K562 (cell line): ENCODE measurements around the gene TACSTD2. TPM values are rescaled to one million over a fixed set of nuclear protein-coding genes. Genes with fewer than 3 reads are reported as not detected.

Source experiments
- ATAC-seq: fragments of 200-7000 bp; cut with Tn5 transposase; 3 replicates; pipeline ENCODE4 v1.9.1; 2020; ENCODE audit warnings: moderate library complexity
- BruUV-seq: library from RNA; stranded (reverse); fragments of 400-500 nt; replicated peaks from 2 replicates; lab custom pipeline; 2021; lab: Mats Ljungman, UMichigan
- CTCF ChIA-PET: fragments of 300-600 bp; formaldehyde crosslinking; extraction: SDS; loops from one replicate; lab custom pipeline; 2021; ENCODE audit warnings: low intra/inter-chr PET ratio; lab: Yijun Ruan, JAX
- POLR2A ChIA-PET: fragments of 300-600, 350-650 bp; sonication (Branson Sonifier 250); formaldehyde crosslinking; extraction: SDS; loops from one replicate; lab custom pipeline; 2021; ENCODE audit warnings: antibody characterized with exemption, inconsistent platforms; lab: Yijun Ruan, JAX
- DNase-seq, 4 experiments: peaks; one replicate each; pipeline versions ENCODE4 v3.0.0 to v3.0.0-alpha.2; 2011 to 2018; ENCODE audit warnings: low spot score in 3 of 4, mixed read lengths in 3 of 4; ENCODE audit errors: extremely low read depth in 1 of 4
- FAIRE-seq: peaks from 2 replicates; lab custom pipeline; 2011; peaks lifted over from hg19 to GRCh38; lab: Jason Lieb, UNC
- H2AFZ ChIP-seq: 2 replicates; pipeline ENCODE4 v1.6.0; 2011; ENCODE audit warnings: low read depth, low read length, control low read depth, inconsistent platforms
- H3K27ac ChIP-seq: fragments of 200-600 bp; 3 replicates; pipeline ENCODE4 v1.8.0; 2011; ENCODE audit warnings: low read depth, mild to moderate bottlenecking, control low read depth, inconsistent platforms, low read length, moderate library complexity, mixed read lengths; ENCODE audit errors: extremely low read depth
- H3K27me3 ChIP-seq, 2 experiments: fragments of 300-600 bp in 1 of 2; 2 replicates in 1 of 2; 3 replicates in 1 of 2; pipeline versions ENCODE4 v1.6.0 to v1.8.0; 2011; ENCODE audit warnings: inconsistent platforms in 2 of 2, low read length in 2 of 2, mild to moderate bottlenecking in 1 of 2, mixed read lengths in 1 of 2, moderate library complexity in 1 of 2; ENCODE audit not compliant: control insufficient read depth in 2 of 2, insufficient read depth in 2 of 2
- H3K36me3 ChIP-seq: fragments of 300-600 bp; 3 replicates; pipeline ENCODE4 v1.8.0; 2011; ENCODE audit warnings: mild to moderate bottlenecking, low read length, inconsistent platforms; ENCODE audit not compliant: control insufficient read depth, insufficient read depth
- H3K4me1 ChIP-seq, 2 experiments: fragments of 200-600 bp in 1 of 2; replicated peaks in 1 of 2; 2 replicates in 1 of 2; 3 replicates in 1 of 2; pipeline versions ENCODE4 v1.5.1 to v1.8.0; 2011; ENCODE audit warnings: inconsistent platforms in 2 of 2, low read length in 2 of 2, mild to moderate bottlenecking in 1 of 2, mixed read lengths in 1 of 2, moderate library complexity in 1 of 2; ENCODE audit not compliant: control insufficient read depth in 2 of 2, insufficient read depth in 2 of 2
- H3K4me2 ChIP-seq: 2 replicates; pipeline ENCODE4 v1.6.1; 2011; ENCODE audit warnings: low read length, control low read depth, inconsistent platforms, mixed read lengths; ENCODE audit not compliant: insufficient read depth
- H3K4me3 ChIP-seq: fragments of 200-600 bp; sonication (generic), shearing (Covaris generic); 2 replicates; pipeline ENCODE4 v1.5.1; 2016; ENCODE audit warnings: control low read depth, inconsistent platforms
- H3K79me2 ChIP-seq: fragments of 200-600 bp; 3 replicates; pipeline ENCODE4 v1.8.0; 2011; ENCODE audit warnings: low read length, inconsistent platforms; ENCODE audit not compliant: control insufficient read depth, insufficient read depth
- H3K9ac ChIP-seq, 2 experiments: 2 replicates each; pipeline versions ENCODE4 v1.6.0 to v1.6.1; 2011; ENCODE audit warnings: low read depth in 2 of 2, low read length in 2 of 2, control low read depth in 1 of 2, inconsistent platforms in 1 of 2, mild to moderate bottlenecking in 1 of 2, mixed read lengths in 1 of 2; ENCODE audit not compliant: insufficient read depth in 1 of 2
- H3K9me1 ChIP-seq: one replicate; pipeline ENCODE4 v1.6.0; 2011; ENCODE audit warnings: inconsistent platforms, mild to moderate bottlenecking, low read length, moderate library complexity; ENCODE audit not compliant: control insufficient read depth, insufficient read depth
- H3K9me3 ChIP-seq: replicated peaks from 2 replicates; pipeline ENCODE4 v1.5.1; 2011; ENCODE audit warnings: low read depth, low read length, inconsistent platforms; ENCODE audit not compliant: control insufficient read depth, insufficient read depth
- H4K20me1 ChIP-seq: replicated peaks from 2 replicates; pipeline ENCODE4 v1.6.1; 2011; ENCODE audit warnings: low read length, inconsistent platforms, mixed read lengths; ENCODE audit not compliant: control insufficient read depth, insufficient read depth
- GMEB1 ChIP-seq: fragments of 250-450 bp; sonication (Bioruptor Pico); IDR thresholded peaks from 2 replicates; pipeline ENCODE4 v1.4.0; 2020; ENCODE audit warnings: mild to moderate bottlenecking
- KDM1A ChIP-seq, 2 experiments: fragments of 450-650 bp; IDR thresholded peaks; 2 replicates each; pipeline ENCODE4 v1.6.1; 2016; ENCODE audit warnings: mild to moderate bottlenecking in 2 of 2
- WGBS: fragments of 100-300 bp; shearing (Covaris generic); methylation state at CpG from one replicate; pipeline ENCODE4 v1.1.6; 2016; ENCODE audit warnings: low coverage, mixed read lengths; ENCODE audit not compliant: insufficient coverage; ENCODE audit errors: missing lambda C conversion rate; 5-methylcytosine and 5-hydroxymethylcytosine counted together
- in situ Hi-C: fragments of 300-500 bp; cut with MboI; formaldehyde crosslinking; loops from 4 replicates; pipeline ENCODE4 v1.15.0; 2018; ENCODE audit warnings: inconsistent platforms, mixed read lengths
- intact Hi-C: fragments of 100-400 bp; cut with micrococcal nuclease; formaldehyde crosslinking; loops from 2 replicates; pipeline ENCODE4 v1.14.2; 2022
- polyA plus RNA-seq, 8 experiments: library from polyadenylated mRNA; depleted of rRNA in 4 of 8; stranded (reverse) in 5 of 8; unstranded in 3 of 8; fragments of >200 nt; fragmentation: Nextera tagmentation in 2 of 8; fragmentation: Illumina TruSeq in 1 of 8; extraction: Ambion mirVana in 2 of 8; extraction: Trizol in 1 of 8; gene quantifications; 2 replicates each; pipeline versions ENCODE4 v1.2.1 to v1.2.3, GENCODE V29; 2011 to 2014; ENCODE audit warnings: inconsistent platforms in 1 of 8, missing spikeins in 1 of 8
- total RNA-seq, 7 experiments: library from RNA; depleted of rRNA in 6 of 7; stranded (reverse); fragments of >200 nt in 6 of 7; fragmentation: Illumina TruSeq in 2 of 7; extraction: Trizol in 2 of 7; gene quantifications; 2 replicates each; pipeline versions ENCODE4 v1.2.1 to v1.2.3, GENCODE V29; 2011 to 2021; ENCODE audit warnings: low replicate concordance in 1 of 7

The TACSTD2 gene
- total and polyA plus RNA-seq, 9 of the 15 experiments (the other 6 are each of a cell fraction or from before 2014, with no cell fraction given): 0.04 to 0.31 TPM; not detected in 7

- H3K9me3 ChIP-seq: no peaks in the 10 kb centered on the region
- H3K27me3 ChIP-seq: no peaks in the 10 kb centered on the region
- no peaks in the 10 kb centered on the region for H3K4me1 ChIP-seq
- no TSS peak for BruUV-seq
- no peak overlapping the region for H3K4me2 ChIP-seq
- no peaks in the 10 kb centered on the region for H3K79me2 ChIP-seq
- no peak overlapping the region for H3K27ac ChIP-seq
- FAIRE-seq: no peak
- no peak for DNase-seq
- TF ChIP-seq KDM1A (IDR thresholded peaks at IDR 0.05) (peak; percentile 41 to 46; a peak in 1 of 4 replicates), GMEB1 (no peak)
- H3K9me1 ChIP-seq: no peaks in the 10 kb centered on the region
- no peak for ATAC-seq
- H4K20me1 ChIP-seq: no peaks in the 10 kb centered on the region
- in situ Hi-C loops (no loop called here), intact Hi-C loops (no loop called here)
- H3K9ac ChIP-seq: no peak overlapping the region
- CTCF ChIA-PET: no interaction called here
- POLR2A ChIA-PET: no interaction called here
- 0 out of 3 replicates have a peak, but pooled peaks cover 4% of the 10 kb centered on the region for H3K36me3 ChIP-seq
- no peak overlapping the region for H2AFZ ChIP-seq
- H3K4me3 ChIP-seq: no peak overlapping the region
- 51% methylated on average over 3 of the region's 3 CpGs for WGBS
Measured at GRCh38 chr1:58528518-58528917, 48.5 kb downstream of the TACSTD2 start.

Other genes starting within 250 kb of the TACSTD2 start
- 16.6 and 18.8 TPM in 2 replicates for gene OMA1, start 30.5 kb downstream of the TACSTD2 start, total RNA-seq (2014; rRNA removed)
- 38.3 and 42.2 TPM in 2 replicates for gene OMA1, start 30.5 kb downstream of the TACSTD2 start, total RNA-seq (2014; rRNA removed; fragmentation: Illumina TruSeq; extraction: Trizol)
- 35.1 and 41.1 TPM in 2 replicates for gene OMA1, start 30.5 kb downstream of the TACSTD2 start, total RNA-seq (2015; rRNA removed; fragmentation: Illumina TruSeq; extraction: Trizol)
- 17.6 and 19.3 TPM in 2 replicates for gene OMA1, start 30.5 kb downstream of the TACSTD2 start, total RNA-seq (2021)
- 30.8 and 33.0 TPM in 2 replicates for gene OMA1, start 30.5 kb downstream of the TACSTD2 start, polyA plus RNA-seq (2011; rRNA removed)
- 20.9 and 33.5 TPM in 2 replicates for gene OMA1, start 30.5 kb downstream of the TACSTD2 start, polyA plus RNA-seq (2014; fragmentation: Illumina TruSeq; extraction: Trizol)
- gene OMA1, start 30.5 kb downstream of the TACSTD2 start, polyA plus RNA-seq (2014; fragmentation: Nextera tagmentation; extraction: Ambion mirVana): 10 to 100 TPM; 43.1 to 51.5 TPM
- gene OMA1, start 30.5 kb downstream of the TACSTD2 start, polyA plus RNA-seq (2014; rRNA removed): 23.6 and 26.1 TPM in 2 replicates
- 14.8 and 15.3 TPM in 2 replicates for gene MYSM1, start 122.8 kb upstream of the TACSTD2 start, total RNA-seq (2014; rRNA removed)
- 34.1 and 35.0 TPM in 2 replicates for gene MYSM1, start 122.8 kb upstream of the TACSTD2 start, total RNA-seq (2014; rRNA removed; fragmentation: Illumina TruSeq; extraction: Trizol)
- 27.6 and 32.3 TPM in 2 replicates for gene MYSM1, start 122.8 kb upstream of the TACSTD2 start, total RNA-seq (2015; rRNA removed; fragmentation: Illumina TruSeq; extraction: Trizol)
- gene MYSM1, start 122.8 kb upstream of the TACSTD2 start, total RNA-seq (2021): 30.1 and 34.0 TPM in 2 replicates
- 50.9 and 52.8 TPM in 2 replicates for gene MYSM1, start 122.8 kb upstream of the TACSTD2 start, polyA plus RNA-seq (2011; rRNA removed)
- 21.5 and 30.7 TPM in 2 replicates for gene MYSM1, start 122.8 kb upstream of the TACSTD2 start, polyA plus RNA-seq (2014; fragmentation: Illumina TruSeq; extraction: Trizol)
- gene MYSM1, start 122.8 kb upstream of the TACSTD2 start, polyA plus RNA-seq (2014; fragmentation: Nextera tagmentation; extraction: Ambion mirVana): 10 to 100 TPM; 12.9 to 16.1 TPM
- gene MYSM1, start 122.8 kb upstream of the TACSTD2 start, polyA plus RNA-seq (2014; rRNA removed): 27.3 and 32.5 TPM in 2 replicates
- gene JUN, start 206.8 kb upstream of the TACSTD2 start, total RNA-seq (2014; rRNA removed): 23.4 and 24.4 TPM in 2 replicates
- 3.4 and 3.8 TPM in 2 replicates for gene JUN, start 206.8 kb upstream of the TACSTD2 start, total RNA-seq (2014; rRNA removed; fragmentation: Illumina TruSeq; extraction: Trizol)
- 3.6 and 4.0 TPM in 2 replicates for gene JUN, start 206.8 kb upstream of the TACSTD2 start, total RNA-seq (2015; rRNA removed; fragmentation: Illumina TruSeq; extraction: Trizol)
- gene JUN, start 206.8 kb upstream of the TACSTD2 start, total RNA-seq (2021): 19.7 and 24.0 TPM in 2 replicates
- 4.0 and 9.1 TPM in 2 replicates for gene JUN, start 206.8 kb upstream of the TACSTD2 start, polyA plus RNA-seq (2011; rRNA removed)
- 5.9 and 7.6 TPM in 2 replicates for gene JUN, start 206.8 kb upstream of the TACSTD2 start, polyA plus RNA-seq (2014; fragmentation: Illumina TruSeq; extraction: Trizol)
- gene JUN, start 206.8 kb upstream of the TACSTD2 start, polyA plus RNA-seq (2014; fragmentation: Nextera tagmentation; extraction: Ambion mirVana): under 1 TPM; 0.32 TPM
- gene JUN, start 206.8 kb upstream of the TACSTD2 start, polyA plus RNA-seq (2014; rRNA removed): 16.4 and 20.1 TPM in 2 replicates